HG02870 (cell line): ENCODE data around the gene NOS1AP.
"Not testable (repeated sequence)": the region's sequence is repeated elsewhere in the genome, so short reads cannot be mapped to it uniquely, and the experiment has no call there.

Experiments
- ATAC-seq: cut with Tn5 transposase; IDR thresholded peaks from one replicate; pipeline ENCODE4 v1.9.1; 2021; ENCODE audit warnings: mild to moderate bottlenecking, moderate library complexity; ENCODE audit not compliant: unreplicated experiment

The NOS1AP gene

GRCh38 chr1:162396201-162396906 lies 326.9 kb downstream of the NOS1AP start:
- ATAC-seq: no peak

GRCh38 chr1:162397039-162397448 lies 327.6 kb downstream of the NOS1AP start:
- ATAC-seq: no peak

GRCh38 chr1:162397943-162398560 lies 328.6 kb downstream of the NOS1AP start:
- no peak for ATAC-seq

GRCh38 chr1:162398999-162399580 lies 329.6 kb downstream of the NOS1AP start:
- no peak for ATAC-seq

GRCh38 chr1:162400790-162401355 lies 331.4 kb downstream of the NOS1AP start:
- ATAC-seq: no peak

GRCh38 chr1:162404550-162405160 lies 335.2 kb downstream of the NOS1AP start:
- ATAC-seq: no peak

GRCh38 chr1:162405800-162406199 lies 336.3 kb downstream of the NOS1AP start:
- no peak for ATAC-seq

- ATAC-seq: no peak
Measured at GRCh38 chr1:162406811-162407210, 337.3 kb downstream of the NOS1AP start.

- no peak for ATAC-seq
Measured at GRCh38 chr1:162407539-162407938, 338.0 kb downstream of the NOS1AP start.

GRCh38 chr1:162412002-162412401 lies 342.5 kb downstream of the NOS1AP start, which contains the start of gene SH2D1B:
Gene SH2D1B, minus strand, starts transcription at chr1:162412136. Its CDS starts 120 bp downstream, at chr1:162412016.
- ATAC-seq: no peak

- no peak for ATAC-seq
Measured at GRCh38 chr1:162416215-162416614, 346.7 kb downstream of the NOS1AP start.

GRCh38 chr1:162416909-162417308 lies 347.4 kb downstream of the NOS1AP start:
- no peak for ATAC-seq

- ATAC-seq: no peak
Measured at GRCh38 chr1:162417650-162418049, 348.2 kb downstream of the NOS1AP start.

- ATAC-seq: not testable (repeated sequence)
Measured at GRCh38 chr1:162418584-162418983, 349.1 kb downstream of the NOS1AP start.

- ATAC-seq: not testable (repeated sequence)
Measured at GRCh38 chr1:162419450-162419931, 350.0 kb downstream of the NOS1AP start.
